Keratinocyte (primary cell): Measurements from ENCODE around the gene ATG10.

Experiments used
- CTCF ChIP-seq, 3 experiments: IDR thresholded peaks in 1 of 3; conservative IDR thresholded peaks in 1 of 3; optimal IDR thresholded peaks in 1 of 3; 2 replicates in 2 of 3; 3 replicates in 1 of 3; pipeline versions ENCODE3 to v1.5.1; 2011; ENCODE audit warnings: low read length in 3 of 3, mild to moderate bottlenecking in 3 of 3, moderate library complexity in 2 of 3, control low read depth in 1 of 3, inconsistent platforms in 1 of 3; ENCODE audit not compliant: insufficient read depth in 2 of 3; ENCODE audit errors: extremely low read depth in 1 of 3
- EZH2 ChIP-seq: IDR thresholded peaks from one replicate; pipeline ENCODE4 v1.6.1; 2012; ENCODE audit warnings: inconsistent platforms, mild to moderate bottlenecking, low read length, moderate library complexity

- no peak for TF ChIP-seq CTCF (optimal IDR thresholded peaks at IDR 0.05 in 1 of 3, IDR thresholded peaks at IDR 0.05 in 1 of 3, conservative IDR thresholded peaks at IDR 0.05 in 1 of 3; ENCODE audit: extremely low read depth in 1 of 3, insufficient read depth in 2 of 3, low read length in 3 of 3)
- TF ChIP-seq EZH2, result no peak
Measured at GRCh38 chr5:82178378-82178777, 206.6 kb downstream of the ATG10 start.
